ENCODE results near the gene FBXO41. TPM values are rescaled to one million over a fixed set of nuclear protein-coding genes. Genes with fewer than 3 reads are reported as not detected.

The FBXO41 gene
- total RNA-seq, 1 experiment from 2014 or later, result 4.4 TPM

GRCh38 chr2:73238976-73239375 lies 45.3 kb downstream of the FBXO41 start:
- Mint-ChIP-seq H3K4me3 (ENCODE audit: unreplicated experiment) (no peak overlapping the region), H3K4me1 (ENCODE audit: insufficient read depth, unreplicated experiment) (peaks cover 28% of the 10 kb centered on the region), H3K9me3 (ENCODE audit: unreplicated experiment) (no peaks in the 10 kb centered on the region), H3K27me3 (ENCODE audit: insufficient read depth, unreplicated experiment) (no peaks in the 10 kb centered on the region), H3K27ac (ENCODE audit: low read depth, unreplicated experiment) (no peak overlapping the region), H3K36me3 (ENCODE audit: insufficient read depth, unreplicated experiment) (peaks cover 53% of the 10 kb centered on the region)
- CTCF ChIA-PET, result interaction anchor here (0.6 to 8.1 kb wide), 6 partner anchors 21 to 1235 kb away, joined by 3 to 36 read pairs (median 3); partner anchors contain the start of gene SMYD5
- DNase-seq (ENCODE audit: unreplicated experiment), result no peak
- POLR2A ChIA-PET, result interaction anchor here (0.6 to 1.3 kb wide), 3 partner anchors 9 to 127 kb away, joined by 3 to 4 read pairs (median 4); partner anchors contain the start of gene RAB11FIP5
- TF ChIP-seq, protein P1, sequence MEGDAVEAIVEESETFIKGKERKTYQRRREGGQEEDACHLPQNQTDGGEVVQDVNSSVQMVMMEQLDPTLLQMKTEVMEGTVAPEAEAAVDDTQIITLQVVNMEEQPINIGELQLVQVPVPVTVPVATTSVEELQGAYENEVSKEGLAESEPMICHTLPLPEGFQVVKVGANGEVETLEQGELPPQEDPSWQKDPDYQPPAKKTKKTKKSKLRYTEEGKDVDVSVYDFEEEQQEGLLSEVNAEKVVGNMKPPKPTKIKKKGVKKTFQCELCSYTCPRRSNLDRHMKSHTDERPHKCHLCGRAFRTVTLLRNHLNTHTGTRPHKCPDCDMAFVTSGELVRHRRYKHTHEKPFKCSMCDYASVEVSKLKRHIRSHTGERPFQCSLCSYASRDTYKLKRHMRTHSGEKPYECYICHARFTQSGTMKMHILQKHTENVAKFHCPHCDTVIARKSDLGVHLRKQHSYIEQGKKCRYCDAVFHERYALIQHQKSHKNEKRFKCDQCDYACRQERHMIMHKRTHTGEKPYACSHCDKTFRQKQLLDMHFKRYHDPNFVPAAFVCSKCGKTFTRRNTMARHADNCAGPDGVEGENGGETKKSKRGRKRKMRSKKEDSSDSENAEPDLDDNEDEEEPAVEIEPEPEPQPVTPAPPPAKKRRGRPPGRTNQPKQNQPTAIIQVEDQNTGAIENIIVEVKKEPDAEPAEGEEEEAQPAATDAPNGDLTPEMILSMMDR (IDR thresholded peaks at IDR 0.05; ENCODE audit: unreplicated experiment), result no peak
- no TSS peak for BruUV-seq (replicated peaks)
- intact Hi-C loops (cut with micrococcal nuclease), result no loop called here

- Mint-ChIP-seq H3K27ac (ENCODE audit: low read depth, unreplicated experiment) (peak overlapping the region; percentile 23), H3K9me3 (ENCODE audit: unreplicated experiment) (no peaks in the 10 kb centered on the region), H3K27me3 (ENCODE audit: insufficient read depth, unreplicated experiment) (no peaks in the 10 kb centered on the region), H3K4me3 (ENCODE audit: unreplicated experiment) (no peak overlapping the region), H3K36me3 (ENCODE audit: insufficient read depth, unreplicated experiment) (peaks cover 51% of the 10 kb centered on the region), H3K4me1 (ENCODE audit: insufficient read depth, unreplicated experiment) (peaks cover 23% of the 10 kb centered on the region)
- no peak for DNase-seq (ENCODE audit: unreplicated experiment)
- TF ChIP-seq, protein P1 (IDR thresholded peaks at IDR 0.05; ENCODE audit: unreplicated experiment), result no peak
- ChIA-PET POLR2A (interaction anchor here (0.6 to 1.3 kb wide), 3 partner anchors 42 to 126 kb away, joined by 3 to 5 read pairs (median 4); partner anchors contain the start of genes EGR4 and RAB11FIP5), CTCF (interaction anchor here (0.6 to 8.1 kb wide), 5 partner anchors 17 to 1728 kb away, joined by 3 to 36 read pairs (median 4); partner anchors contain the start of gene SMYD5)
- intact Hi-C loops (cut with micrococcal nuclease), result no loop called here
- no TSS peak for BruUV-seq (replicated peaks)
Measured at GRCh38 chr2:73238149-73238548, 46.1 kb downstream of the FBXO41 start.

- CTCF ChIA-PET, result interaction anchor here (0.8 to 8.1 kb wide), 6 partner anchors 8 to 1352 kb away, joined by 3 to 36 read pairs (median 4); partner anchors contain the start of gene SMYD5
- Mint-ChIP-seq H3K4me3 (ENCODE audit: unreplicated experiment) (no peak overlapping the region), H3K36me3 (ENCODE audit: insufficient read depth, unreplicated experiment) (peaks cover 44% of the 10 kb centered on the region), H3K9me3 (ENCODE audit: unreplicated experiment) (no peaks in the 10 kb centered on the region), H3K27me3 (ENCODE audit: insufficient read depth, unreplicated experiment) (no peaks in the 10 kb centered on the region), H3K4me1 (ENCODE audit: insufficient read depth, unreplicated experiment) (peaks cover 23% of the 10 kb centered on the region), H3K27ac (ENCODE audit: low read depth, unreplicated experiment) (no peak overlapping the region)
- intact Hi-C loops (cut with micrococcal nuclease), result no loop called here
- POLR2A ChIA-PET, result interaction anchor here (1.1 kb wide), 1 partner anchor 19 kb away, joined by 3 read pairs; no protein-coding TSS in a partner anchor
- no TSS peak for BruUV-seq (replicated peaks)
- TF ChIP-seq, protein P1 (IDR thresholded peaks at IDR 0.05; ENCODE audit: unreplicated experiment), result no peak
- no peak for DNase-seq (ENCODE audit: unreplicated experiment)
Measured at GRCh38 chr2:73237168-73237567, 47.1 kb downstream of the FBXO41 start.

DNA sequence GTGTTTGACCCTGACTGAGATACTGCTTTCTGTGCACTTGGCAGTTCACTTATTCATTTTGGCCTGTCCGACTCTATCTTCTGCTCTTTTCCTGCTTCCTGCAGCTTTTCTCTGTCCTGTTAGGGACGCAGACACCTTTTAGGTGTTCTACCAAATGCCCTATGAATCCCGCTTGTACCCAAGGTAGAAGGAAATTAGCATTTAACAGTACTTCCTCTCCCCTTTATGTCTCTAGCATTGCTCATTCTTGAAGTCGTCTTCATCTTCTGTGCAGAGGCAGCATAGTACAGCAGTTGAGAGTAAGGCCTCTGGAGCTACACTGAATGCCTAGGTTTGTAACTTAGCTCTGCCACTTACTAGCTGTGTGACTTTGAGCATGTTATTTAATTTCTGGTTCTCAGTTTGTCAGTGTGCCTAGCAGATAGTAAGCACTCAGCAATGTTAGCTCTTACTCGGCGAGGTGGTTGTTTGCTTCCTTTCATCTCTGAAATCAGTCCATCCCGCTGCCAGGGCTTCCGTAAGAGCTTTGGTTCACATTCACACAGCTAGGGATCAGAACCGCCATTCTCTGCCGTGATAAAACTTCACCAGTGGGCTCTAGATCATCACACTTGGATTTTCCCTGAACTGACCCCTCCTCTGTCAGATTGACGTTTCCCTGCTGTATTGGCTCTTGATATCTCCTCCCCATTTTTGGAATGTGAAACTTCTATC lies 48.8 kb downstream of the FBXO41 start:
- Mint-ChIP-seq H3K9me3 (ENCODE audit: unreplicated experiment) (no peaks in the 10 kb centered on the region), H3K27me3 (ENCODE audit: insufficient read depth, unreplicated experiment) (no peaks in the 10 kb centered on the region), H3K4me1 (ENCODE audit: insufficient read depth, unreplicated experiment) (peaks cover 23% of the 10 kb centered on the region), H3K36me3 (ENCODE audit: insufficient read depth, unreplicated experiment) (peaks cover 31% of the 10 kb centered on the region), H3K4me3 (ENCODE audit: unreplicated experiment) (peak overlapping the region; percentile 75), H3K27ac (ENCODE audit: low read depth, unreplicated experiment) (peak overlapping the region; percentile 98)
- CTCF ChIA-PET, result interaction anchor here (0.5 to 8.1 kb wide), 8 partner anchors 15 to 962 kb away, joined by 3 to 36 read pairs (median 3); partner anchors contain the start of gene SMYD5
- DNase-seq (ENCODE audit: unreplicated experiment), result no peak
- POLR2A ChIA-PET, result interaction anchor here (0.8 to 9.2 kb wide), 6 partner anchors 9 to 165 kb away, joined by 4 to 74 read pairs (median 8); no protein-coding TSS in a partner anchor
- intact Hi-C loops (cut with micrococcal nuclease), result no loop called here
- BruUV-seq (replicated peaks), result no TSS peak
- TF ChIP-seq, protein P1 (IDR thresholded peaks at IDR 0.05; ENCODE audit: unreplicated experiment), result no peak

All from MCF 10A (cell line).